H1 (cell line): ENCODE results near the gene TGM3.

Source experiments
- ASH2L ChIP-seq: fragments of 200-600, 300-600 bp; sonication (generic); IDR thresholded peaks from one replicate; pipeline ENCODE4 v1.7.1; 2017; ENCODE audit warnings: low read length
- BRCA1 ChIP-seq: IDR thresholded peaks from 2 replicates; pipeline ENCODE4 v1.6.1; 2012; ENCODE audit warnings: low read depth, low read length, improper control_type of control experiment
- CEBPB ChIP-seq: IDR thresholded peaks from 2 replicates; pipeline ENCODE4 v1.6.1; 2012; ENCODE audit warnings: low read depth, low read length
- CTCF ChIP-seq, 3 experiments: IDR thresholded peaks; 1 replicate in 2 of 3; 2 replicates in 1 of 3; pipeline versions ENCODE4 v1.5.1 to v1.6.1; 2011; ENCODE audit warnings: low read length in 3 of 3, mild to moderate bottlenecking in 3 of 3, inconsistent platforms in 2 of 3, low read depth in 1 of 3, moderate library complexity in 1 of 3; ENCODE audit not compliant: insufficient read depth in 1 of 3; ENCODE audit errors: control extremely low read depth in 1 of 3
- JUN ChIP-seq: IDR thresholded peaks from 2 replicates; pipeline ENCODE4 v1.6.1; 2011; ENCODE audit warnings: low read depth, mild to moderate bottlenecking, improper control_type of control experiment, low read length
- MAFK ChIP-seq: IDR thresholded peaks from 2 replicates; pipeline ENCODE4 v1.6.1; 2012; ENCODE audit warnings: low read depth, mild to moderate bottlenecking, improper control_type of control experiment, low read length
- MAX ChIP-seq: IDR thresholded peaks from 2 replicates; pipeline ENCODE4 v1.6.1; 2012; ENCODE audit warnings: inconsistent platforms
- POLR2A ChIP-seq, 2 experiments: IDR thresholded peaks; 1 replicate in 1 of 2; 2 replicates in 1 of 2; pipeline ENCODE4 v1.6.1; 2011; ENCODE audit warnings: low read depth in 2 of 2, low read length in 2 of 2, mild to moderate bottlenecking in 2 of 2; ENCODE audit errors: control extremely low read depth in 1 of 2
- TF ChIP-seq, protein P1 (sequence below): IDR thresholded peaks from 2 replicates; pipeline ENCODE4 v1.6.1; 2012; ENCODE audit warnings: inconsistent platforms

DNA sequence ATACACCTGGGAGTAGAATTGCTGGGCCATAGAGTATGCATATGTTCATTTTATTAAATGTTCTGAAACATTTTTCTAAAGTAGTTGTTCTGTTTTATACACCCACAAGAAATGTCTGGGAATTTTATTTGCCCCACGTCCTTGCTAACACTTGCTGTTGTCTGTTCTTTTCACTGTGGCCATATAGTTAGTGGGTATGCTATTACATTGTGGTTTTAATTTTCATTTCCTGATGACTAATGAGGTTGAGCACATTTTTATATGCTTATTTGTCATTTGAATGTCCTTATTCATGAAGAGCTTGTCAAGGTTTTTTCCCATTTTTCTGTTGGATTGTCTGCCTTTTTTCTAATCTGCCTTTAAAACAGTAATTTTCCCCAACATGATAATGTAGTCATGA is 41.5 kb upstream of the TGM3 start:
- no peak for TF ChIP-seq CTCF (IDR thresholded peaks at IDR 0.05; ENCODE audit: control extremely low read depth in 1 of 3, insufficient read depth in 1 of 3, low read depth in 1 of 3, low read length in 3 of 3)
- no peak for TF ChIP-seq POLR2A (IDR thresholded peaks at IDR 0.05; ENCODE audit: control extremely low read depth in 1 of 2, low read depth in 2 of 2, low read length in 2 of 2)
- no peak for TF ChIP-seq MAX
- no peak for TF ChIP-seq ASH2L
- TF ChIP-seq BRCA1: no peak
- no peak for TF ChIP-seq JUN
- TF ChIP-seq CEBPB: no peak
- TF ChIP-seq MAFK: no peak
- TF ChIP-seq, protein P1, sequence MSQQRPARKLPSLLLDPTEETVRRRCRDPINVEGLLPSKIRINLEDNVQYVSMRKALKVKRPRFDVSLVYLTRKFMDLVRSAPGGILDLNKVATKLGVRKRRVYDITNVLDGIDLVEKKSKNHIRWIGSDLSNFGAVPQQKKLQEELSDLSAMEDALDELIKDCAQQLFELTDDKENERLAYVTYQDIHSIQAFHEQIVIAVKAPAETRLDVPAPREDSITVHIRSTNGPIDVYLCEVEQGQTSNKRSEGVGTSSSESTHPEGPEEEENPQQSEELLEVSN: no peak
